ENCODE results near the gene C4orf54.

C4orf54 gene

DNA sequence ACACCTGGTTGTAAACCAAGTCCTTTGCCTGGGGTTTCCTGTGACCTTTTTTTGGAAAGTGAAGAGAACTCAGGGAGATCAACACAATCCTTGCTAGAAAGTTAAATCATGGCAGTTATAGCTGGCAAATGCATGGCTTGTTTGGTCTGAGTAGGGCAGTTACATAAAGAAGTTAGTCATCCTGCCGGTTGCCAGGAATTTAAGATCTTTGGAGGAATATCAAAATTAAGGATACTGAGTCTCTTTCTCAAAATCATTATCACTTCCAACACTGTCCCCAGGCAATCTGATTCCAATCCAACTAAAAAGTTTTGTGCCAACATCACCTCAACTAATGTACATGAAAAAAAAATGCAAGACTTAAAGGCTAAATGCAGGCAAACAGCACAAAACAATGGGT, 40.3 kb downstream of the C4orf54 start:
- no peak for DNase-seq

DNA sequence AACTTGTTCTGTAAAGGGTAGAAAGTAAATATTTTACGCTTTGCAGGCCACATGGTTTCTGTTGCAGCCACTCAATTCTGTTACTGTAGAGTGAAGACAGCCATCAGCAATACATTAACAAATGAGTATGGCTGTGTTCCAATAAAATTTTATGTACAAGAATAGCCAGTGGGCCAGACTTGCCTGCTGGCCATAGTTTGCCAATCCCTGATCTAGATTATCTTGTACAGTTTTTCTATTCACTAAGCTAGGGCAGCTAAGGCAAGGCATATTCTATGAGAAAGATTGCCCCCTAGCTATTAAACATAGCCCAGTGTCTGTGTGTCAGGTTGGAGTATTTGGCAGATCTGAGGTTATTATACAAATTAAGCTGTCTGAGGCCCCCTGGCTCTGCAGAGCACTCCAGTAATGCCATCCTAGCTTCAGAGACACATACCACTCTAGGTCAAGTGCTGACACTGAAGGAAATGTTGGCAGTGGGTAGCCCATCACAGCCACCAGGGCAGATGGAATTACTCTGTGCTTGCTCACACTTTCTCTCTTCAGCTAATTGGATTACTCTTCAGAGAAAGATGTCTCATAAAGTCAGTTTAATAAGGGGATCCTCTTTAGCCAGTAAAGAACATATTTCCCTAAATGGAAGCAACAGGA, 42.3 kb downstream of the C4orf54 start:
- DNase-seq: no peak

GRCh38 chr4:99614491-99614890, 43.1 kb downstream of the C4orf54 start:
- no peak for DNase-seq

DNA sequence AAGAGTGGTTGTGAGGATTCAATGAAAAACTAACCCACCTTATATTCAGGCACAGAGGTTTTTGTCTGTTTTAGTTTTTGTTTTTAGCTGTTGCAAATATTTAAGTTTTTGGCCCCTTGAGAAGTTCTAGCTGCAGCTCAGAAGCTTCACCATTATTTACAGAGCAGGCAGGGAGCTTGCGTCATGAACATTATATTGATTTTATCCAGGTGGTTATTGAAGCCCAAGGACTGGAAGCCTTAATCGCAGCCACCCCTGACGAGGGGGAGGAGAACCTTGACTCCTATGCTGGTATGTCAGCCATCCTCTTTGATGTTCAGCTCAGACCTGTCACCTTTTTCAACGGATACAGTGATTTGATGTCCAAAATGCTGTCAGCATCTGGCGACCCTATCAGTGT, 44.9 kb downstream of the C4orf54 start:
- DNase-seq: no peak

GRCh38 chr4:99612281-99612680, 45.3 kb downstream of the C4orf54 start:
- no peak for DNase-seq

DNA sequence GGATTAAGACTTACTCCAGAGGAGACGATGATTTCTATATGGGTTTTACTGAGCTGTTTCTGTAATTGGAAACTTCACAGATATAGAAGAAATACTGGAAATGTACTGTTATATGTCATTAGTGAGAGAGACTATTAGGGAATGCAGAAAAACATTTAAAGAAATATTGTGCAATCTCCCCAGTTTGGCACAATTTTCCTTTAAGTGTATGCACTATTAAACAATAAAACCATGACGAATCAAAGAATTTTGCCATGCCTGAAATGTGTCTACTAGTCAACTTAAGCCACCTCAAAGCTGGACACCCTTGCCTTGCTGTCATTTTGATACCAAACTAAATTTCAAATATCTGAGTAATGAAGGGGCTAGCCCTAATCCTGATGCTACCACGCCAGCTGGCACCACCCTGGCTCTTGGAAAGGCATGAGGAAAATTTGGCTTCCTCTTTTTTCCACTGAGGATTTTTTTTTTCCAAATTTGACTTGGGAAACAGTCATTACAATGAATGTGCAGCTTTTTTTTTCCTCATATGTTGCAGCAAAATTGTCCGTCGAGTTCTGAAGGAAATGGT, 46.9 kb downstream of the C4orf54 start:
- no peak for DNase-seq

DNA sequence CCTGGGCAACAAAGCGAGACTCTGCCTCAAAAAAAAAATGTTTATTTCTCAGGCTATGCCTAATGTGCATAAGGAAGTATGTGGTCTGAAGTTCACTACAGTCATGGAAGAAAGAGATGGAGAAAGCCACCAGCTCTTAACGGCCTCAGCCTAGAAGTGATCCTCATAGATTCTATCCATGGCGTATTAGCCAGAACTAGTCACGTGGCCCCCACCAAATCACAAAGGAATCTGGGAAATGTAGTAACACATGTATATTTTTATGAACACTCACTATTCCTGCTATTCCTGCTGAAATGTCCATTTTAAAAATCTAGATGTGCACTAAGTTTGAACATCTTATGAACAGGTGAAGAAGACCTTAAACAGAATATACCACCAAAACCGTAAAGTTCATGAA, 49.2 kb downstream of the C4orf54 start:
- DNase-seq: no peak
